H1 (cell line): ENCODE results near the gene PCDHB13. TPM values are rescaled to one million over a fixed set of nuclear protein-coding genes. Genes with fewer than 3 reads are reported as not detected.
"Not testable (repeated sequence)": the region's sequence is repeated elsewhere in the genome, so short reads cannot be mapped to it uniquely, and the experiment has no call there.

Experiments used
- CTCF ChIA-PET: fragments of 300-600 bp; sonication (Branson Sonifier 250); formaldehyde crosslinking; loops from one replicate; lab custom pipeline; 2021; ENCODE audit not compliant: partially characterized antibody; lab: Charles Lee
- POLR2A ChIA-PET: fragments of 300-600 bp; sonication (Branson Sonifier 250); formaldehyde crosslinking; loops from one replicate; lab custom pipeline; 2021; ENCODE audit warnings: inconsistent platforms; ENCODE audit not compliant: partially characterized antibody; lab: Charles Lee
- DNase-seq, 2 experiments: peaks; one replicate each; pipeline versions ENCODE4 v3.0.0 to v3.0.0-alpha.2; 2010 to 2022; ENCODE audit warnings: low spot score in 2 of 2, low read depth in 1 of 2, mixed read lengths in 1 of 2
- FAIRE-seq: peaks from 2 replicates; lab custom pipeline; 2011; peaks lifted over from hg19 to GRCh38; lab: Jason Lieb, UNC
- H2AFZ ChIP-seq: 2 replicates; pipeline ENCODE4 v1.8.1; 2012; ENCODE audit warnings: low read length, inconsistent platforms
- H2AK5ac ChIP-seq: 2 replicates; pipeline ENCODE4 v1.6.1; 2013; ENCODE audit warnings: low read depth, low read length
- H2BK120ac ChIP-seq: replicated peaks from 2 replicates; pipeline ENCODE3; 2013; ENCODE audit warnings: low read depth, low read length, inconsistent platforms
- H2BK12ac ChIP-seq: 2 replicates; pipeline ENCODE4 v1.6.1; 2013; ENCODE audit warnings: low read depth, low read length
- H2BK15ac ChIP-seq: 2 replicates; pipeline ENCODE4 v1.6.1; 2013; ENCODE audit warnings: low read length
- H2BK20ac ChIP-seq: 2 replicates; pipeline ENCODE4 v1.6.1; 2013; ENCODE audit warnings: low read length
- H2BK5ac ChIP-seq: 2 replicates; pipeline ENCODE4 v1.6.1; 2013; ENCODE audit warnings: low read depth, low read length
- H3K14ac ChIP-seq: 2 replicates; pipeline ENCODE4 v1.6.1; 2013; ENCODE audit warnings: inconsistent platforms; ENCODE audit not compliant: insufficient read length
- H3K18ac ChIP-seq: 2 replicates; pipeline ENCODE4 v1.6.1; 2013; ENCODE audit warnings: low read length; ENCODE audit errors: extremely low read depth
- H3K23ac ChIP-seq: 2 replicates; pipeline ENCODE4 v1.6.1; 2013; ENCODE audit warnings: inconsistent platforms; ENCODE audit not compliant: insufficient read length
- H3K23me2 ChIP-seq: 2 replicates; pipeline ENCODE4 v1.6.1; 2013; ENCODE audit warnings: low read depth, low read length
- H3K27ac ChIP-seq: 2 replicates; pipeline ENCODE4 v1.6.1; 2011; ENCODE audit warnings: low read depth, low read length, inconsistent platforms
- H3K27me3 ChIP-seq, 4 experiments: replicated peaks in 1 of 4; 1 replicate in 1 of 4; 2 replicates in 3 of 4; pipeline versions ENCODE4 v1.6.1 to v1.8.1; 2011 to 2013; ENCODE audit warnings: low read length in 3 of 4, mild to moderate bottlenecking in 3 of 4, inconsistent platforms in 2 of 4, mixed read lengths in 2 of 4, moderate library complexity in 1 of 4; ENCODE audit not compliant: control insufficient read depth in 3 of 4, insufficient read depth in 3 of 4; ENCODE audit errors: extremely low read depth in 1 of 4
- H3K36me3 ChIP-seq, 4 experiments: 2 replicates each; pipeline versions ENCODE4 v1.6.1 to v1.8.1; 2011 to 2013; ENCODE audit warnings: mild to moderate bottlenecking in 4 of 4, low read length in 3 of 4, moderate library complexity in 2 of 4, control low read depth in 1 of 4, inconsistent platforms in 1 of 4; ENCODE audit not compliant: insufficient read depth in 4 of 4, control insufficient read depth in 2 of 4
- H3K4ac ChIP-seq: replicated peaks from 2 replicates; pipeline ENCODE3; 2013; ENCODE audit warnings: low read length, low read depth, mixed read lengths, inconsistent platforms; ENCODE audit not compliant: insufficient read length
- H3K4me1 ChIP-seq, 4 experiments: replicated peaks in 1 of 4; 1 replicate in 1 of 4; 2 replicates in 3 of 4; pipeline versions ENCODE4 v1.6.1 to v1.8.1; 2011 to 2013; ENCODE audit warnings: low read length in 3 of 4, inconsistent platforms in 2 of 4, mixed read lengths in 1 of 4; ENCODE audit not compliant: insufficient read depth in 4 of 4, control insufficient read depth in 3 of 4
- H3K4me2 ChIP-seq, 2 experiments: 2 replicates each; pipeline versions ENCODE4 v1.6.1 to v1.8.1; 2011 to 2013; ENCODE audit warnings: low read depth in 2 of 2, low read length in 2 of 2, control low read depth in 1 of 2, inconsistent platforms in 1 of 2, mild to moderate bottlenecking in 1 of 2; ENCODE audit not compliant: insufficient read depth in 1 of 2
- H3K4me3 ChIP-seq, 4 experiments: fragments of 200-600, 300-600 bp in 1 of 4; sonication (generic), shearing (Covaris generic), sonication (Bioruptor Twin) in 1 of 4; 2 replicates each; pipeline versions ENCODE4 v1.5.1 to v1.8.1; 2011 to 2016; ENCODE audit warnings: low read length in 4 of 4, low read depth in 3 of 4, control low read depth in 2 of 4, inconsistent platforms in 2 of 4, mild to moderate bottlenecking in 2 of 4, mixed read lengths in 1 of 4, moderate library complexity in 1 of 4; ENCODE audit not compliant: insufficient read depth in 2 of 4; ENCODE audit errors: extremely low read depth in 1 of 4
- H3K56ac ChIP-seq: replicated peaks from 2 replicates; pipeline ENCODE3; 2013; ENCODE audit warnings: low read depth, mild to moderate bottlenecking, mixed read lengths, low read length, inconsistent platforms; ENCODE audit not compliant: insufficient read length
- H3K79me1 ChIP-seq: 2 replicates; pipeline ENCODE4 v1.6.1; 2013; ENCODE audit warnings: low read depth, low read length, control low read depth
- H3K79me2 ChIP-seq, 2 experiments: 2 replicates each; pipeline versions ENCODE4 v1.6.1 to v1.8.1; 2012 to 2013; ENCODE audit warnings: low read length in 2 of 2, mild to moderate bottlenecking in 2 of 2, inconsistent platforms in 1 of 2; ENCODE audit not compliant: insufficient read depth in 2 of 2, control insufficient read depth in 1 of 2
- H3K9ac ChIP-seq, 4 experiments: replicated peaks in 1 of 4; 1 replicate in 1 of 4; 2 replicates in 3 of 4; pipeline versions ENCODE4 v1.6.1 to v1.8.1; 2011 to 2013; ENCODE audit warnings: low read depth in 3 of 4, low read length in 3 of 4, control low read depth in 2 of 4, mild to moderate bottlenecking in 2 of 4, moderate library complexity in 2 of 4, inconsistent platforms in 1 of 4; ENCODE audit errors: extremely low read depth in 1 of 4
- H3K9me3 ChIP-seq, 2 experiments: 2 replicates each; pipeline versions ENCODE4 v1.6.1 to v1.8.1; 2012 to 2013; ENCODE audit warnings: mild to moderate bottlenecking in 2 of 2, moderate library complexity in 2 of 2, control low read depth in 1 of 2, inconsistent platforms in 1 of 2, low read depth in 1 of 2, low read length in 1 of 2, mixed read lengths in 1 of 2; ENCODE audit not compliant: insufficient read depth in 2 of 2
- H4K20me1 ChIP-seq, 2 experiments: replicated peaks in 1 of 2; 2 replicates each; pipeline versions ENCODE3 to v1.8.1; 2011 to 2013; ENCODE audit warnings: inconsistent platforms in 2 of 2, low read length in 2 of 2, mild to moderate bottlenecking in 1 of 2; ENCODE audit not compliant: insufficient read depth in 2 of 2, control insufficient read depth in 1 of 2
- H4K5ac ChIP-seq: 2 replicates; pipeline ENCODE4 v1.6.1; 2013; ENCODE audit warnings: low read length, low read depth, mixed read lengths, inconsistent platforms; ENCODE audit not compliant: insufficient read length
- H4K8ac ChIP-seq: 2 replicates; pipeline ENCODE4 v1.8.0; 2013; ENCODE audit warnings: mild to moderate bottlenecking, moderate library complexity, low read length, inconsistent platforms; ENCODE audit not compliant: insufficient read depth; ENCODE audit errors: extremely low read depth
- H4K91ac ChIP-seq: replicated peaks from 2 replicates; pipeline ENCODE3; 2013; ENCODE audit warnings: low read length, mixed read lengths, inconsistent platforms; ENCODE audit not compliant: insufficient read length
- WGBS, 2 experiments: shearing (Covaris generic) in 1 of 2; methylation state at CpG; one replicate each; pipeline versions ENCODE4 v1.1.6 to v1.1.7; 2013 to 2015; ENCODE audit warnings: low lambda C conversion rate in 2 of 2, mixed read lengths in 2 of 2, inconsistent platforms in 1 of 2, low coverage in 1 of 2, missing lambda C conversion rate in 1 of 2; ENCODE audit not compliant: insufficient replicate concordance in 2 of 2, insufficient coverage in 1 of 2, insufficient read length in 1 of 2; ENCODE audit errors: extremely low coverage in 1 of 2, missing lambda C conversion rate in 1 of 2; 5-methylcytosine and 5-hydroxymethylcytosine counted together
- polyA plus RNA-seq, 7 experiments: library from polyadenylated mRNA; depleted of rRNA in 3 of 7; stranded (reverse) in 5 of 7; unstranded in 2 of 7; fragments of >200 nt in 5 of 7; fragments of 200-250 nt in 2 of 7; gene quantifications; 1 replicate in 5 of 7; 2 replicates in 1 of 7; 4 replicates in 1 of 7; pipeline versions ENCODE4 v1.2.1 to v1.2.3, GENCODE V29; 2011 to 2013; ENCODE audit warnings: missing spikeins in 2 of 7, mixed read lengths in 2 of 7
- total RNA-seq: library from RNA; stranded (reverse); fragmentation: NEBNext Ultra II Directional; extraction: Animal tissue kit (Norgen Biotek cat#: 25700); gene quantifications from 2 replicates; pipeline ENCODE4 v1.2.1, GENCODE V29; 2021

The PCDHB13 gene
- total and polyA plus RNA-seq, 2 of the 8 experiments (the other 6 are each of a cell fraction or from before 2014, with no cell fraction given) = 1.1 to 1.4 TPM

DNA sequence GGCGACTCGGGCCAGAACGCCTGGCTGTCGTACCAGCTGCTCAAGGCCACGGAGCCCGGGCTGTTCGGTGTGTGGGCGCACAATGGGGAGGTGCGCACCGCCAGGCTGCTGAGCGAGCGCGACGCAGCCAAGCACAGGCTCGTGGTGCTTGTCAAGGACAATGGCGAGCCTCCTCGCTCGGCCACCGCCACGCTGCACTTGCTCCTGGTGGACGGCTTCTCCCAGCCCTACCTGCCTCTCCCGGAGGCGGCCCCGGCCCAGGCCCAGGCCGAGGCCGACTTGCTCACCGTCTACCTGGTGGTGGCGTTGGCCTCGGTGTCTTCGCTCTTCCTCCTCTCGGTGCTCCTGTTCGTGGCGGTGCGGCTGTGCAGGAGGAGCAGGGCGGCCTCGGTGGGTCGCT, 19.4 kb upstream of the PCDHB13 start:
- H3K4me2 ChIP-seq, H3K4me1 ChIP-seq, H3K36me3 ChIP-seq, POLR2A ChIA-PET, H3K27ac ChIP-seq, H3K27me3 ChIP-seq, H3K23me2 ChIP-seq, H3K14ac ChIP-seq, H3K9ac ChIP-seq, H3K4ac ChIP-seq, H4K5ac ChIP-seq, H2BK120ac ChIP-seq, H2BK20ac ChIP-seq, H2AK5ac ChIP-seq, H2BK5ac ChIP-seq, H2BK15ac ChIP-seq, H2AFZ ChIP-seq, H3K79me2 ChIP-seq, H2BK12ac ChIP-seq, H4K91ac ChIP-seq, DNase-seq, H3K18ac ChIP-seq, H3K23ac ChIP-seq, H3K56ac ChIP-seq, H4K8ac ChIP-seq, H3K4me3 ChIP-seq, H3K9me3 ChIP-seq, H4K20me1 ChIP-seq, FAIRE-seq, H3K79me1 ChIP-seq: not testable (repeated sequence)
- CTCF ChIA-PET = interaction anchor here (6.0 kb wide), 1 partner anchor 12 kb away, joined by 39 read pairs; the partner anchor contains the start of gene PCDHB16
- 91% methylated on average over 6 of the region's 37 CpGs; no CpG with 5 or more reads in 1 of the 2 experiments for WGBS, 2 experiments
